Measurements from ENCODE around the gene KRTAP12-3.

KRTAP12-3 gene

DNA sequence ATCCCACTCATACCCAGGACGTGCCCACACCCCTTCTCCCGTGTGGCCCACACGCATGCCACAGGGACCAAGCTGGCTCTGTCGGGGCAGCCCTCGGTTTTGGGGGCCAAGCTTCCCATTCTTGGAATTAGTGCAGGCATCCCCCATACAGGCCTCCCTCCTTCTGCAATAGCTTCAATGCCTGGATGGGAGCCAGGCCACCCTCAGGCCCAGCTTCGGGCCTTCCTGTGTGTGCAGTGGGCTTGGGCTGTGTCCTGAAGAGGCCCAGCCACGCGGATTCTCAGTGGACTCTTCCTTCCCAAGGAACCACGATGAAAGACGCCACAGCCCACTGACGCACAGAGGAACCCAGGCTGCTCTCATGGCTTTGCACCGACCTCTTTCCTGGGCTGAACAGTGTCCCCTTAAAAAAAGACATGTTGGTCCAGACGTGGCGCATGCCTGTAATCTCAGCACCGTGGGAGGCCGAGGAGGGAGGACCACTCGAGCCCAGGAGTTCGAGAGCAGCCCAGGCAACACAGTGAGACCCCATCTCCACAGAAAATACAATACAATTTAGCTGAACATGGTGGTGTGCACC is 8.1 kb upstream of the KRTAP12-3 start:
- ChIA-PET POLR2A (no interaction called here), CTCF (no interaction called here)
- no peak for DNase-seq (ENCODE audit: extremely low spot score)
- TF ChIP-seq HDGF (IDR thresholded peaks at IDR 0.05; ENCODE audit: borderline replicate concordance) (no peak), FOXM1 (IDR thresholded peaks at IDR 0.05; ENCODE audit: borderline replicate concordance) (no peak), ARNT (IDR thresholded peaks at IDR 0.05) (no peak), SUZ12 (IDR thresholded peaks at IDR 0.05) (no peak), FOXK2 (IDR thresholded peaks at IDR 0.05) (no peak), ELF4 (IDR thresholded peaks at IDR 0.05) (no peak), LEF1 (IDR thresholded peaks at IDR 0.05; ENCODE audit: borderline replicate concordance) (no peak), ZNF384 (IDR thresholded peaks at IDR 0.05) (no peak), TARDBP (IDR thresholded peaks at IDR 0.05) (no peak), BHLHE40 (IDR thresholded peaks at IDR 0.05; ENCODE audit: borderline replicate concordance) (no peak), SP1 (IDR thresholded peaks at IDR 0.05) (no peak), NFRKB (IDR thresholded peaks at IDR 0.05) (no peak), L3MBTL2 (conservative IDR thresholded peaks at IDR 0.05) (no peak), CTBP1 (IDR thresholded peaks at IDR 0.05; ENCODE audit: borderline replicate concordance) (no peak), FOXA1 (IDR thresholded peaks at IDR 0.05) (no peak)
- TF ChIP-seq, protein P1, sequence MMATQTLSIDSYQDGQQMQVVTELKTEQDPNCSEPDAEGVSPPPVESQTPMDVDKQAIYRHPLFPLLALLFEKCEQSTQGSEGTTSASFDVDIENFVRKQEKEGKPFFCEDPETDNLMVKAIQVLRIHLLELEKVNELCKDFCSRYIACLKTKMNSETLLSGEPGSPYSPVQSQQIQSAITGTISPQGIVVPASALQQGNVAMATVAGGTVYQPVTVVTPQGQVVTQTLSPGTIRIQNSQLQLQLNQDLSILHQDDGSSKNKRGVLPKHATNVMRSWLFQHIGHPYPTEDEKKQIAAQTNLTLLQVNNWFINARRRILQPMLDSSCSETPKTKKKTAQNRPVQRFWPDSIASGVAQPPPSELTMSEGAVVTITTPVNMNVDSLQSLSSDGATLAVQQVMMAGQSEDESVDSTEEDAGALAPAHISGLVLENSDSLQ (IDR thresholded peaks at IDR 0.05), result no peak

DNA sequence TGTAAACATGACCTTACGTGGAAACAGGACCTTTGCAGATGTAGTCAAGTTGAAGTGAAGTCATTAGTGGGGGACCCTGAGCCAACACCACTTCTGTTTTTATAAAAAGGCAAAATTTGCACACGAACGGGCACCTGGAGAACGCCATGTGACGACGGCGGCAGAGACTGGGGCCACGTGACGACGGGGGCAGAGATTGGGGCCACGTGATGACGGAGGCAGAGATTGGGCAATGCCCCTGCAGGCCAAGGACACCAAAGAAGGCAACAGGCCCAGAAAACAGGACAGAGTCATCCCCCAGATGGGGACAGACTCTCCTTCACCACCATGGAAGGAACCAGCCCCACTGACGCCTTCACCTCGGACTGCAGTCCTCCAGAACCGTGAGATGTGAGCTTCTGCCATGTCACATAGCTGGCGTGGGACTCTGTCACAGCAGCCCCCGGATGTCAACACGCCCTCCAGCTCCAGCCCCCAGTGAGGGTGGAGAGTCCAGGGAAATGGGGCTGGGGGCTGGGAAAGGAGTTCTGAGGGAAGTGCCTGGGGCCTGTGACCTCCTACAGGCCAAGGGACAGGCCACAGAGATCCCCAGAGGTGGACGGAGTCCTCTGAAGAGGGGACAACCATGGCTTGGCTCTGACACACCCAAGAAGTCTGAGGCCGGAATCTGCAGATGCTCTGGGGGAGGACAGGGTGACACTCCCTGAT is 7.3 kb upstream of the KRTAP12-3 start:
- POLR2A ChIA-PET, result no interaction called here
- DNase-seq (ENCODE audit: extremely low spot score), result no peak
- CTCF ChIA-PET, result no interaction called here
- TF ChIP-seq BHLHE40 (IDR thresholded peaks at IDR 0.05; ENCODE audit: borderline replicate concordance) (no peak), ELF4 (IDR thresholded peaks at IDR 0.05) (no peak), ZNF384 (IDR thresholded peaks at IDR 0.05) (no peak), CTBP1 (IDR thresholded peaks at IDR 0.05; ENCODE audit: borderline replicate concordance) (no peak), FOXM1 (IDR thresholded peaks at IDR 0.05; ENCODE audit: borderline replicate concordance) (no peak), ARNT (IDR thresholded peaks at IDR 0.05) (no peak), HDGF (IDR thresholded peaks at IDR 0.05; ENCODE audit: borderline replicate concordance) (no peak)

DNA sequence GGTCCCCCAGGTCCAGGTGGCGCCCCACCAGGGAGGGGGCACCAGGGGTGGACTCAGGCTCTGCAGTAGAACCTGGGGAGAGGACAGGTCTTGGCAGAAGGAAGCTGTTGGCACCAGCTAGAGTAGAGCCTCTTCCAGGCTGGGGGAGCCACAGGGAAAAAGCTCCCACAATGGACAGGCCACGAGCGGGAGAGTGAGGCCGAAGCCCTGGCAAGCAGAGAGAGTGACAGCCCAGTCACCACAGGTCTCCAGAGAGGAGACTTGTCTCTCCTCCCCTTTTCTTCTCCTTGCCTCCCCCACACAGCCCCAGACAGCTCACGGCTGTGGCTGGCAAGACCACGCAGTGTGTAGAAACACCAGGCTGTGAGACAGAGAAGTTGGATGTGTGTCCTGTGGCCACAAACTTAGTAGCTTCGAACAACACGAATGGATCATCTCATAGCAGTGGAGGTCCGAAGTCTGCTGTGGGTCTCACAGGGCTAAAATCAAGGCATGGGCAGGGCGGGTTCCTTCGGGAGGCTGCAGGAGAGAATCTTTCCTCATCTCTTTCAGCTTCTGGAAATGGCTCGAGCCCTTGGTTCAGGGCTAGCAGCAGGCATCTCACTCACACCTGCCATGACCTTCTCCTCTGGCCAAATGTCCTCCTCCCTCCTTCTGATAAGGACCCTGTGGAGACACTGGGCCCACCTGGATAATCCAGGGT is 6.6 kb upstream of the KRTAP12-3 start:
- TF ChIP-seq SP1 (IDR thresholded peaks at IDR 0.05) (no peak), TARDBP (IDR thresholded peaks at IDR 0.05) (no peak), BHLHE40 (IDR thresholded peaks at IDR 0.05; ENCODE audit: borderline replicate concordance) (no peak), ELF4 (IDR thresholded peaks at IDR 0.05) (no peak), CTBP1 (IDR thresholded peaks at IDR 0.05; ENCODE audit: borderline replicate concordance) (no peak), ZNF384 (IDR thresholded peaks at IDR 0.05) (no peak), SUZ12 (IDR thresholded peaks at IDR 0.05) (no peak), FOXK2 (IDR thresholded peaks at IDR 0.05) (no peak), NFRKB (IDR thresholded peaks at IDR 0.05) (no peak), FOXM1 (IDR thresholded peaks at IDR 0.05; ENCODE audit: borderline replicate concordance) (no peak), HDGF (IDR thresholded peaks at IDR 0.05; ENCODE audit: borderline replicate concordance) (no peak), FOXA1 (IDR thresholded peaks at IDR 0.05) (no peak), L3MBTL2 (conservative IDR thresholded peaks at IDR 0.05) (no peak)
- TF ChIP-seq, protein P1 (IDR thresholded peaks at IDR 0.05), result no peak
- ChIA-PET POLR2A (no interaction called here), CTCF (no interaction called here)
- DNase-seq (ENCODE audit: extremely low spot score), result no peak

DNA sequence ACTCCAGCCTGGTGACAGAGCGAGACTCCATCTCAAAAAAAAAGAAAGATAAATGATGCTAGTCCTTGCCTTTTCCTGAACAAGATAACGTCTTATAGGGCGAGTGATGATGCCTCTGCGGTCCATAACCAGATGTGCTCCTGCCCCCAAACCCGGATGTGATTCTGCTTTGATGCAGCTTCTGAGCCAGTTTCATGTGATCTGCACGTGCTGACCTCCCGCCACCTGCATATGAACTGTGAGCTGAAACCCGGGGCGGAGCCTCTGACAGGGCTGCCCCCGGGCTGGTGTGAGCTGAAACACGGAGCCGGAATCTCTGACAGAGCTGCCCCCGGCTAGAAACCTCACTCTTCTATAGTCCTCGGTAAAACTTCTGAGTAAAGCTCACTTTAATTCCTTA is 4.6 kb upstream of the KRTAP12-3 start:
- ChIA-PET CTCF (no interaction called here), POLR2A (no interaction called here)
- no peak for DNase-seq (ENCODE audit: extremely low spot score)
- no peak for TF ChIP-seq FOXM1 (IDR thresholded peaks at IDR 0.05; ENCODE audit: borderline replicate concordance)
- peak; percentile 47 for TF ChIP-seq L3MBTL2 (conservative IDR thresholded peaks at IDR 0.05)
- TF ChIP-seq ELF4 (IDR thresholded peaks at IDR 0.05), result no peak

DNA sequence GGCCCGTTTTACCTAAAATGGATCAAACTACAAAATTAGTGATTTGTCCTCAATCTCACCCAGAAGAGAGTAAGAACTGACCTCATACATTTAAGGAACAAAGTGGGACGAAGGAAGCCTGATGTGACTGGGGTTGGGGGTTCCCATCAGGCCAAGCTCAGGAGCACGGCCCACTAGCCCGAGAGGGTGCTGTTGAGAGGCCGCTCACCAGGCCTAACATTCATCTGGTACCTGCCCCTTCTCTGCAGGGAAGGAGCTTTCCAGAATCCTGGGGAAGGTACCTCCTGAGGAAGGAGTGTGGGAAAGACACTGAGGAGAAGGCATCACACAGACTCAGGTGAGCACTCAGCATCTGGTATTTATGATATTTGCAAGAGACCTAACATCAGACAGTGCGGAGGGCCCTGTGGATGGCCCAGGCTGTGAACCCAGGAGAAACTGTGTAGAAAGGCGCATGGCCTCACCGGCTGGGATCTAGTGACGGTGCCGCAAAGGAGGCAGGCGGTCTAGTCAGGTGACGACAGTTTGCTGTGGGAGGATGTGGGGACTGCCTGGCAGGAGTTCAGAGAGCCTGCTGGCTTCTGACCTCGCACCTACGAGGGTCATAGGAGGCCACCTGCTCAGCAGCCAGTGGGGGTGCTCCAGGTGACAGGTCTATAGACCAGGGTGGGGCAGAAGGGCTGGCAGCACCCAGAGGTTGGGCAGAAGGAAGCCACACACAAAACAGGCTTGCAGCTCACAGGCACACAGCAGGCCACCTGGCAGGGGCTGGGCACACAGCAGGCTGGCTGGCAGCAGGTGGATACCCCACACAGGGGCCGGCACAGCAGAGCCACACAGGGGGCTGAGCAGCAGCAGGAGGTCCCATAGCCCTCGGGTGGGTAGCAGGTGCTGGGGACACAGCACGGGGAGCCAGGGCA is 3.8 kb upstream of the KRTAP12-3 start:
- CTCF ChIA-PET, result no interaction called here
- POLR2A ChIA-PET, result no interaction called here
- TF ChIP-seq, protein P1 (IDR thresholded peaks at IDR 0.05), result no peak
- TF ChIP-seq FOXA1 (IDR thresholded peaks at IDR 0.05) (no peak), SUZ12 (IDR thresholded peaks at IDR 0.05) (no peak), FOXM1 (IDR thresholded peaks at IDR 0.05; ENCODE audit: borderline replicate concordance) (no peak), LEF1 (IDR thresholded peaks at IDR 0.05; ENCODE audit: borderline replicate concordance) (no peak), HDGF (IDR thresholded peaks at IDR 0.05; ENCODE audit: borderline replicate concordance) (no peak), ZNF384 (IDR thresholded peaks at IDR 0.05) (no peak), TARDBP (IDR thresholded peaks at IDR 0.05) (no peak), SP1 (IDR thresholded peaks at IDR 0.05) (no peak), ARNT (IDR thresholded peaks at IDR 0.05) (no peak), CTBP1 (IDR thresholded peaks at IDR 0.05; ENCODE audit: borderline replicate concordance) (no peak), L3MBTL2 (conservative IDR thresholded peaks at IDR 0.05) (no peak), NFRKB (IDR thresholded peaks at IDR 0.05) (no peak), FOXK2 (IDR thresholded peaks at IDR 0.05) (no peak), ELF4 (IDR thresholded peaks at IDR 0.05) (no peak), BHLHE40 (IDR thresholded peaks at IDR 0.05; ENCODE audit: borderline replicate concordance) (no peak)
- no peak for DNase-seq (ENCODE audit: extremely low spot score)

Data from HEK293T (cell line).